HEK293 (cell line): ENCODE measurements around the gene PAK4.

Experiments
- CTCF ChIA-PET: fragments of 350-600 bp; formaldehyde crosslinking; extraction: SDS; loops from one replicate; lab custom pipeline; 2021; ENCODE audit warnings: antibody characterized with exemption; lab: Yijun Ruan, JAX
- POLR2A ChIA-PET: fragments of 300-600 bp; formaldehyde crosslinking; extraction: SDS; loops from one replicate; lab custom pipeline; 2020; ENCODE audit warnings: antibody characterized with exemption, inconsistent platforms; lab: Yijun Ruan, JAX
- H3K27ac ChIP-seq: fragments of 200-500 bp; sonication (Bioruptor generic); 2 replicates; pipeline ENCODE4 v1.5.1; 2014; ENCODE audit warnings: low read depth, low read length, control low read depth, inconsistent platforms; ENCODE audit errors: extremely low read depth
- H3K36me3 ChIP-seq, 2 experiments: fragments of 200-500 bp in 1 of 2; sonication (Bioruptor generic) in 1 of 2; 1 replicate in 1 of 2; 2 replicates in 1 of 2; pipeline ENCODE4 v1.5.1; 2014 to 2017; ENCODE audit warnings: inconsistent platforms in 2 of 2, low read length in 2 of 2; ENCODE audit not compliant: control insufficient read depth in 2 of 2, insufficient read depth in 1 of 2
- H3K4me1 ChIP-seq: fragments of 200-500 bp; sonication (Bioruptor generic); 2 replicates; pipeline ENCODE4 v1.5.1; 2014; ENCODE audit warnings: mild to moderate bottlenecking, low read length, inconsistent platforms; ENCODE audit not compliant: control insufficient read depth, insufficient read depth
- H3K4me3 ChIP-seq: 2 replicates; pipeline ENCODE4 v1.5.1; 2011; ENCODE audit warnings: low read depth, mild to moderate bottlenecking, control low read depth, low read length, moderate library complexity
- H3K9me3 ChIP-seq: fragments of 200-500 bp; sonication (Bioruptor generic); 2 replicates; pipeline ENCODE4 v1.5.1; 2014; ENCODE audit warnings: low read depth, low read length, inconsistent platforms; ENCODE audit not compliant: control insufficient read depth, insufficient read depth
- HIC1 ChIP-seq: fragments of 450-650 bp; formaldehyde crosslinking; IDR thresholded peaks from 2 replicates; pipeline ENCODE4 v1.5.1; 2016; ENCODE audit warnings: missing biosample characterization, missing genetic modification characterization
- KLF1 ChIP-seq: fragments of 450-650 bp; formaldehyde crosslinking; IDR thresholded peaks from 2 replicates; pipeline ENCODE4 v1.5.1; 2016; ENCODE audit warnings: missing biosample characterization, missing genetic modification characterization
- KLF17 ChIP-seq: fragments of 450-650 bp; formaldehyde crosslinking; IDR thresholded peaks from 2 replicates; pipeline ENCODE4 v1.5.1; 2016; ENCODE audit warnings: missing biosample characterization, missing genetic modification characterization
- OVOL3 ChIP-seq: fragments of 450-650 bp; formaldehyde crosslinking; IDR thresholded peaks from 2 replicates; pipeline ENCODE4 v1.5.1; 2016; ENCODE audit warnings: missing biosample characterization, missing genetic modification characterization
- PBX3 ChIP-seq: sonication (generic); formaldehyde crosslinking; IDR thresholded peaks from 2 replicates; pipeline ENCODE4 v1.8.1; 2022; ENCODE audit warnings: mild to moderate bottlenecking, moderate library complexity, missing genetic modification reagents
- SCRT1 ChIP-seq: fragments of 450-650 bp; formaldehyde crosslinking; IDR thresholded peaks from 2 replicates; pipeline ENCODE4 v1.5.1; 2016; ENCODE audit warnings: missing biosample characterization, missing genetic modification characterization, borderline replicate concordance
- SCRT2 ChIP-seq: fragments of 450-650 bp; formaldehyde crosslinking; IDR thresholded peaks from 2 replicates; pipeline ENCODE4 v1.5.1; 2016; ENCODE audit warnings: missing biosample characterization, missing genetic modification characterization
- ZNF157 ChIP-seq: fragments of 450-650 bp; formaldehyde crosslinking; IDR thresholded peaks from 2 replicates; pipeline ENCODE4 v1.5.1; 2016; ENCODE audit warnings: missing biosample characterization, missing genetic modification characterization
- ZNF2 ChIP-seq: fragments of 450-650 bp; formaldehyde crosslinking; IDR thresholded peaks from 2 replicates; pipeline ENCODE4 v1.5.1; 2016; ENCODE audit warnings: missing biosample characterization, missing genetic modification characterization
- ZNF391 ChIP-seq: fragments of 450-650 bp; formaldehyde crosslinking; IDR thresholded peaks from 2 replicates; pipeline ENCODE4 v1.5.1; 2016; ENCODE audit warnings: low read depth, missing biosample characterization, missing genetic modification characterization, borderline replicate concordance
- ZNF394 ChIP-seq: fragments of 450-650 bp; formaldehyde crosslinking; IDR thresholded peaks from 2 replicates; pipeline ENCODE4 v1.5.1; 2016; ENCODE audit warnings: missing biosample characterization, missing genetic modification characterization, mild to moderate bottlenecking, moderate library complexity, borderline replicate concordance
- ZNF629 ChIP-seq: fragments of 450-650 bp; formaldehyde crosslinking; IDR thresholded peaks from 2 replicates; pipeline ENCODE4 v1.5.1; 2017; ENCODE audit warnings: missing biosample characterization, missing genetic modification characterization
- ZSCAN16 ChIP-seq: fragments of 450-650 bp; formaldehyde crosslinking; IDR thresholded peaks from 2 replicates; pipeline ENCODE4 v1.5.1; 2016; ENCODE audit warnings: missing biosample characterization, missing genetic modification characterization
- TF ChIP-seq, protein P1 (sequence below): fragments of 450-650 bp; formaldehyde crosslinking; IDR thresholded peaks from 2 replicates; pipeline ENCODE4 v1.5.1; 2016; ENCODE audit warnings: missing biosample characterization, missing genetic modification characterization
- TF ChIP-seq, protein P2 (sequence below): fragments of 450-650 bp; formaldehyde crosslinking; IDR thresholded peaks from 2 replicates; pipeline ENCODE4 v1.5.1; 2017; ENCODE audit warnings: missing biosample characterization, missing genetic modification characterization
- TF ChIP-seq, protein P3 (sequence below): fragments of 450-650 bp; formaldehyde crosslinking; IDR thresholded peaks from 2 replicates; pipeline ENCODE4 v1.5.1; 2016; ENCODE audit warnings: missing biosample characterization, missing genetic modification characterization, borderline replicate concordance

PAK4 gene

GRCh38 chr19:39128516-39129079, 3.0 kb downstream of the PAK4 start (continued):
- TF ChIP-seq PBX3 (CRISPR knock-in tag), result no peak
- TF ChIP-seq ZNF629, result no peak
- 0 out of 2 replicates have a peak, but pooled peaks have one; percentile 13 for TF ChIP-seq HIC1 (tag by site-specific recombination)
- TF ChIP-seq KLF17 (tag by site-specific recombination), result no peak
- no peak for TF ChIP-seq OVOL3
- no peak for TF ChIP-seq ZNF391 (tag by site-specific recombination)
- TF ChIP-seq ZNF2 (tag by site-specific recombination), result no peak
- 0 out of 2 replicates have a peak, but pooled peaks have one; percentile 14 for TF ChIP-seq KLF1 (tag by site-specific recombination)
- TF ChIP-seq ZNF157 (tag by site-specific recombination), result no peak
- TF ChIP-seq, protein P1, sequence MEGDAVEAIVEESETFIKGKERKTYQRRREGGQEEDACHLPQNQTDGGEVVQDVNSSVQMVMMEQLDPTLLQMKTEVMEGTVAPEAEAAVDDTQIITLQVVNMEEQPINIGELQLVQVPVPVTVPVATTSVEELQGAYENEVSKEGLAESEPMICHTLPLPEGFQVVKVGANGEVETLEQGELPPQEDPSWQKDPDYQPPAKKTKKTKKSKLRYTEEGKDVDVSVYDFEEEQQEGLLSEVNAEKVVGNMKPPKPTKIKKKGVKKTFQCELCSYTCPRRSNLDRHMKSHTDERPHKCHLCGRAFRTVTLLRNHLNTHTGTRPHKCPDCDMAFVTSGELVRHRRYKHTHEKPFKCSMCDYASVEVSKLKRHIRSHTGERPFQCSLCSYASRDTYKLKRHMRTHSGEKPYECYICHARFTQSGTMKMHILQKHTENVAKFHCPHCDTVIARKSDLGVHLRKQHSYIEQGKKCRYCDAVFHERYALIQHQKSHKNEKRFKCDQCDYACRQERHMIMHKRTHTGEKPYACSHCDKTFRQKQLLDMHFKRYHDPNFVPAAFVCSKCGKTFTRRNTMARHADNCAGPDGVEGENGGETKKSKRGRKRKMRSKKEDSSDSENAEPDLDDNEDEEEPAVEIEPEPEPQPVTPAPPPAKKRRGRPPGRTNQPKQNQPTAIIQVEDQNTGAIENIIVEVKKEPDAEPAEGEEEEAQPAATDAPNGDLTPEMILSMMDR (tag by site-specific recombination), result peak; percentile 14; the same call in 1 of the 2 replicates
- TF ChIP-seq, protein P2, sequence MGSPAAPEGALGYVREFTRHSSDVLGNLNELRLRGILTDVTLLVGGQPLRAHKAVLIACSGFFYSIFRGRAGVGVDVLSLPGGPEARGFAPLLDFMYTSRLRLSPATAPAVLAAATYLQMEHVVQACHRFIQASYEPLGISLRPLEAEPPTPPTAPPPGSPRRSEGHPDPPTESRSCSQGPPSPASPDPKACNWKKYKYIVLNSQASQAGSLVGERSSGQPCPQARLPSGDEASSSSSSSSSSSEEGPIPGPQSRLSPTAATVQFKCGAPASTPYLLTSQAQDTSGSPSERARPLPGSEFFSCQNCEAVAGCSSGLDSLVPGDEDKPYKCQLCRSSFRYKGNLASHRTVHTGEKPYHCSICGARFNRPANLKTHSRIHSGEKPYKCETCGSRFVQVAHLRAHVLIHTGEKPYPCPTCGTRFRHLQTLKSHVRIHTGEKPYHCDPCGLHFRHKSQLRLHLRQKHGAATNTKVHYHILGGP (tag by site-specific recombination), result no peak

- Histone ChIP-seq H3K9me3 (no peaks in the 10 kb centered on the region), H3K4me1 (peaks cover 46% of the 10 kb centered on the region), H3K36me3 (no peaks in the 10 kb centered on the region; a peak in 2 of 3 replicates), H3K27ac (0 out of 2 replicates have a peak overlapping the region, but pooled peaks have one; percentile 39), H3K4me3 (no peak overlapping the region)
- TF ChIP-seq SCRT2 (tag by site-specific recombination) (peak; percentile 89), OVOL3 (no peak), SCRT1 (peak; percentile 79), ZNF394 (tag by site-specific recombination) (peak; percentile 67; the same call in 1 of the 2 replicates), ZSCAN16 (tag by site-specific recombination) (no peak)
- TF ChIP-seq, protein P3, sequence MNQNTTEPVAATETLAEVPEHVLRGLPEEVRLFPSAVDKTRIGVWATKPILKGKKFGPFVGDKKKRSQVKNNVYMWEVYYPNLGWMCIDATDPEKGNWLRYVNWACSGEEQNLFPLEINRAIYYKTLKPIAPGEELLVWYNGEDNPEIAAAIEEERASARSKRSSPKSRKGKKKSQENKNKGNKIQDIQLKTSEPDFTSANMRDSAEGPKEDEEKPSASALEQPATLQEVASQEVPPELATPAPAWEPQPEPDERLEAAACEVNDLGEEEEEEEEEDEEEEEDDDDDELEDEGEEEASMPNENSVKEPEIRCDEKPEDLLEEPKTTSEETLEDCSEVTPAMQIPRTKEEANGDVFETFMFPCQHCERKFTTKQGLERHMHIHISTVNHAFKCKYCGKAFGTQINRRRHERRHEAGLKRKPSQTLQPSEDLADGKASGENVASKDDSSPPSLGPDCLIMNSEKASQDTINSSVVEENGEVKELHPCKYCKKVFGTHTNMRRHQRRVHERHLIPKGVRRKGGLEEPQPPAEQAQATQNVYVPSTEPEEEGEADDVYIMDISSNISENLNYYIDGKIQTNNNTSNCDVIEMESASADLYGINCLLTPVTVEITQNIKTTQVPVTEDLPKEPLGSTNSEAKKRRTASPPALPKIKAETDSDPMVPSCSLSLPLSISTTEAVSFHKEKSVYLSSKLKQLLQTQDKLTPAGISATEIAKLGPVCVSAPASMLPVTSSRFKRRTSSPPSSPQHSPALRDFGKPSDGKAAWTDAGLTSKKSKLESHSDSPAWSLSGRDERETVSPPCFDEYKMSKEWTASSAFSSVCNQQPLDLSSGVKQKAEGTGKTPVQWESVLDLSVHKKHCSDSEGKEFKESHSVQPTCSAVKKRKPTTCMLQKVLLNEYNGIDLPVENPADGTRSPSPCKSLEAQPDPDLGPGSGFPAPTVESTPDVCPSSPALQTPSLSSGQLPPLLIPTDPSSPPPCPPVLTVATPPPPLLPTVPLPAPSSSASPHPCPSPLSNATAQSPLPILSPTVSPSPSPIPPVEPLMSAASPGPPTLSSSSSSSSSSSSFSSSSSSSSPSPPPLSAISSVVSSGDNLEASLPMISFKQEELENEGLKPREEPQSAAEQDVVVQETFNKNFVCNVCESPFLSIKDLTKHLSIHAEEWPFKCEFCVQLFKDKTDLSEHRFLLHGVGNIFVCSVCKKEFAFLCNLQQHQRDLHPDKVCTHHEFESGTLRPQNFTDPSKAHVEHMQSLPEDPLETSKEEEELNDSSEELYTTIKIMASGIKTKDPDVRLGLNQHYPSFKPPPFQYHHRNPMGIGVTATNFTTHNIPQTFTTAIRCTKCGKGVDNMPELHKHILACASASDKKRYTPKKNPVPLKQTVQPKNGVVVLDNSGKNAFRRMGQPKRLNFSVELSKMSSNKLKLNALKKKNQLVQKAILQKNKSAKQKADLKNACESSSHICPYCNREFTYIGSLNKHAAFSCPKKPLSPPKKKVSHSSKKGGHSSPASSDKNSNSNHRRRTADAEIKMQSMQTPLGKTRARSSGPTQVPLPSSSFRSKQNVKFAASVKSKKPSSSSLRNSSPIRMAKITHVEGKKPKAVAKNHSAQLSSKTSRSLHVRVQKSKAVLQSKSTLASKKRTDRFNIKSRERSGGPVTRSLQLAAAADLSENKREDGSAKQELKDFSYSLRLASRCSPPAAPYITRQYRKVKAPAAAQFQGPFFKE (tag by site-specific recombination), result no peak
- ChIA-PET POLR2A (interaction anchor here (0.7 to 1.3 kb wide), 3 partner anchors 17 to 34 kb away, joined by 3 to 4 read pairs (median 3); no protein-coding TSS in a partner anchor), CTCF (interaction anchor here (0.7 to 1.4 kb wide), 3 partner anchors 35 to 199 kb away, joined by 3 to 4 read pairs (median 4); no protein-coding TSS in a partner anchor)
Observed at GRCh38 chr19:39129116-39129515, 3.5 kb downstream of the PAK4 start.
